Natural killer cell (primary cell): ENCODE data around the gene MFSD6L. TPM values are rescaled to one million over a fixed set of nuclear protein-coding genes. Genes with fewer than 3 reads are reported as not detected.
A peak's percentile ranks its signal among the peaks of the same experiment; 100 is the strongest.

Experiments used
- ATAC-seq, 3 donors: fragments of 150-1000 bp in 2 of 3; fragments of 200-7000 bp in 1 of 3; cut with Tn5 transposase; 1 replicate in 1 of 3; 2 replicates in 2 of 3; pipeline ENCODE4 v1.10.0; 2021; ENCODE audit warnings: mild to moderate bottlenecking in 2 of 3, moderate library complexity in 2 of 3
- DNase-seq, 2 donors: peaks; one replicate each; pipeline versions ENCODE4 v3.0.0 to v3.0.0-alpha.2; 2013 to 2021; ENCODE audit warnings: mixed read lengths in 1 of 2
- H3K27ac ChIP-seq: one replicate; pipeline ENCODE4 v1.5.1; 2013; ENCODE audit warnings: mild to moderate bottlenecking, low read length
- H3K27me3 ChIP-seq: one replicate; pipeline ENCODE4 v1.6.1; 2013; ENCODE audit warnings: low read length; ENCODE audit not compliant: control insufficient read depth, insufficient read depth
- H3K36me3 ChIP-seq: one replicate; pipeline ENCODE4 v1.6.1; 2013; ENCODE audit warnings: low read length; ENCODE audit not compliant: control insufficient read depth, insufficient read depth
- H3K4me1 ChIP-seq: one replicate; pipeline ENCODE4 v1.6.1; 2013; ENCODE audit warnings: low read length; ENCODE audit not compliant: control insufficient read depth, insufficient read depth
- H3K4me3 ChIP-seq: one replicate; pipeline ENCODE4 v1.5.1; 2013; ENCODE audit warnings: low read length
- H3K9me3 ChIP-seq: one replicate; pipeline ENCODE4 v1.6.1; 2013; ENCODE audit warnings: low read length; ENCODE audit not compliant: control insufficient read depth, insufficient read depth
- H3K27ac Mint-ChIP-seq, 2 donors: one replicate each; pipeline ENCODE4 v1.8.0; 2022; ENCODE audit warnings: mild to moderate bottlenecking in 2 of 2, mixed read lengths in 2 of 2, moderate library complexity in 1 of 2
- H3K27me3 Mint-ChIP-seq, 2 donors: one replicate each; pipeline ENCODE4 v1.8.0; 2022; ENCODE audit warnings: low read depth in 2 of 2, mixed read lengths in 2 of 2
- H3K36me3 Mint-ChIP-seq: one replicate; pipeline ENCODE4 v1.8.0; 2022; ENCODE audit warnings: mixed read lengths
- H3K4me1 Mint-ChIP-seq, 2 donors: one replicate each; pipeline ENCODE4 v1.8.0; 2022; ENCODE audit warnings: mixed read lengths in 2 of 2
- H3K4me3 Mint-ChIP-seq: one replicate; pipeline ENCODE4 v1.8.0; 2022; ENCODE audit warnings: mild to moderate bottlenecking, moderate library complexity, mixed read lengths
- H3K9me3 Mint-ChIP-seq, 2 donors: one replicate each; pipeline ENCODE4 v1.8.0; 2022; ENCODE audit warnings: mixed read lengths in 2 of 2
- WGBS: methylation state at CpG from one replicate; pipeline ENCODE4 v1.1.7; 2013; ENCODE audit warnings: missing lambda C conversion rate; ENCODE audit not compliant: insufficient coverage; 5-methylcytosine and 5-hydroxymethylcytosine counted together
- intact Hi-C: fragments of 100-400 bp; cut with micrococcal nuclease; formaldehyde crosslinking; loops from one replicate; pipeline ENCODE4 v1.14.2; 2022
- total RNA-seq, 4 donors: library from RNA; stranded (reverse); fragments of 120-200 nt in 1 of 4; gene quantifications; one replicate each; pipeline versions ENCODE4 v1.2.3 to v1.2.4, GENCODE V29; 2013 to 2022
- TF ChIP-seq, protein P1 (sequence below): fragments of 200-600 bp; IDR thresholded peaks from one replicate; pipeline ENCODE4 v1.8.0; 2022; ENCODE audit warnings: antibody characterized with exemption

Gene MFSD6L
- total RNA-seq, 3 donors from 2014 or later (not counting 1 experiment from before 2014, with no cell fraction given), result 0.12 to 0.90 TPM; not detected in 1

GRCh38 chr17:8785547-8786413 lies 13.4 kb downstream of the MFSD6L start:
- intact Hi-C loops, result loop anchor here (2.0 to 10.0 kb wide), 3 partner anchors 219 to 691 kb away; no protein-coding TSS in a partner anchor
- Histone ChIP-seq H3K9me3 (no peaks in the 10 kb centered on the region), H3K27me3 (no peaks in the 10 kb centered on the region), H3K4me1 (peaks cover 5% of the 10 kb centered on the region), H3K27ac (no peak overlapping the region), H3K36me3 (no peaks in the 10 kb centered on the region), H3K4me3 (no peak overlapping the region)
- no peak overlapping the region for H3K27ac Mint-ChIP-seq
- no peak overlapping the region for H3K4me3 Mint-ChIP-seq
- WGBS, result 35% methylated on average over 19 of the region's 19 CpGs
- peaks cover 10 to 15% of the 10 kb centered on the region in 2 donors for H3K4me1 Mint-ChIP-seq
- no peaks in the 10 kb centered on the region for H3K36me3 Mint-ChIP-seq
- no peaks in the 10 kb centered on the region for H3K9me3 Mint-ChIP-seq
- H3K27me3 Mint-ChIP-seq, result peaks cover 11 to 15% of the 10 kb centered on the region in 2 donors
- TF ChIP-seq, protein P1, sequence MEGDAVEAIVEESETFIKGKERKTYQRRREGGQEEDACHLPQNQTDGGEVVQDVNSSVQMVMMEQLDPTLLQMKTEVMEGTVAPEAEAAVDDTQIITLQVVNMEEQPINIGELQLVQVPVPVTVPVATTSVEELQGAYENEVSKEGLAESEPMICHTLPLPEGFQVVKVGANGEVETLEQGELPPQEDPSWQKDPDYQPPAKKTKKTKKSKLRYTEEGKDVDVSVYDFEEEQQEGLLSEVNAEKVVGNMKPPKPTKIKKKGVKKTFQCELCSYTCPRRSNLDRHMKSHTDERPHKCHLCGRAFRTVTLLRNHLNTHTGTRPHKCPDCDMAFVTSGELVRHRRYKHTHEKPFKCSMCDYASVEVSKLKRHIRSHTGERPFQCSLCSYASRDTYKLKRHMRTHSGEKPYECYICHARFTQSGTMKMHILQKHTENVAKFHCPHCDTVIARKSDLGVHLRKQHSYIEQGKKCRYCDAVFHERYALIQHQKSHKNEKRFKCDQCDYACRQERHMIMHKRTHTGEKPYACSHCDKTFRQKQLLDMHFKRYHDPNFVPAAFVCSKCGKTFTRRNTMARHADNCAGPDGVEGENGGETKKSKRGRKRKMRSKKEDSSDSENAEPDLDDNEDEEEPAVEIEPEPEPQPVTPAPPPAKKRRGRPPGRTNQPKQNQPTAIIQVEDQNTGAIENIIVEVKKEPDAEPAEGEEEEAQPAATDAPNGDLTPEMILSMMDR, result peak; percentile 89
- peak in 2 of 3 donors; percentile 68 to 69 for ATAC-seq
- peak; percentile 60 to 73 for DNase-seq

DNA sequence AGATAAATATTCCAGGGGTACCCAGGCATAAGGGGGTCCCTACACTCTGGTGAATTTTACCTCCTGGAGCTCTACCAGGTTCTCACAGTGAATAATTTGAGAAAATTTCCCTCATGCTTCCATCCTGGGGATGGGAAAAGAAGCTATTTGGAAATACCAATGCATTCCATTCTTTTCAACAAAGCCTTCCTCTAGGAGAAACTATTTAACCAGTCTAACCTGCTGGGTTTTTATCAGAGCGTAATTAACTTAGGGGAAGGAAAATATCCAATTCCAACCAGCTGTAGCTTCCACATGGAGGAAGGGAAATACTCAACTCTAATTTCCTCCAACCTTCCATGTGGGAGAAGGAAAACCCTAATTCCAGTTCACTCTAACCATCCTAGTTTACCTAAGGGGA lies 17.0 kb downstream of the MFSD6L start:
- Mint-ChIP-seq H3K36me3 (no peaks in the 10 kb centered on the region), H3K4me3 (no peak overlapping the region), H3K4me1 (peaks cover 10 to 15% of the 10 kb centered on the region in 2 donors), H3K27me3 (peaks cover 9 to 15% of the 10 kb centered on the region in 2 donors), H3K27ac (no peak overlapping the region), H3K9me3 (no peaks in the 10 kb centered on the region)
- Histone ChIP-seq H3K36me3 (no peaks in the 10 kb centered on the region), H3K27me3 (peaks cover 6% of the 10 kb centered on the region), H3K9me3 (no peaks in the 10 kb centered on the region), H3K4me1 (peaks cover 5% of the 10 kb centered on the region), H3K27ac (no peak overlapping the region), H3K4me3 (no peak overlapping the region)
- TF ChIP-seq, protein P1, result no peak
- WGBS, result no CpG with 5 or more reads among the region's 1 CpG
- DNase-seq (no peak), ATAC-seq (no peak)
- intact Hi-C loops, result loop anchor here (10.0 kb wide), 2 partner anchors 223 to 687 kb away; no protein-coding TSS in a partner anchor

DNA sequence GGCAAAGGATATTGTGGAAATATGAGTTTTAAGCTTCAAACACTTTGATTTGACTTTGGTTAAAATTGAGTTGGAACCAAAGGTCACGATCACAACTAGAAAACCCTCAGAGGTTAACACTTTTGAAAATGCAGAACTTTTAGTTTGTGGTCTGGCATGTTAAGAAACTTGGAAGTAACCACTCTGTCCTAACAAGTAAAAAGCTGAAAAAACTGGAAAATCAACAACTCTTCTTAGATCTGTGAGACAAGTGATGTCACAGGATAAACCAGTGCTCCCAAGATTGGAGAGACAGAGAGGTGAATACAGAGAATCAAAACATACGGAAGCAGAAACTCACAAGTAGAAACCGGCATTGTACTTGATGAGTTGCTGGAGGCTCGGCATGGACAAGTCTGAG lies 17.4 kb downstream of the MFSD6L start:
- DNase-seq (no peak), ATAC-seq (no peak)
- H3K27me3 ChIP-seq, result peaks cover 10% of the 10 kb centered on the region
- no peak overlapping the region for H3K4me3 ChIP-seq
- H3K9me3 ChIP-seq, result no peaks in the 10 kb centered on the region
- TF ChIP-seq, protein P1, result no peak
- intact Hi-C loops, result loop anchor here (10.0 kb wide), 2 partner anchors 223 to 687 kb away; no protein-coding TSS in a partner anchor
- Mint-ChIP-seq H3K27ac (no peak overlapping the region), H3K27me3 (peaks cover 13 to 19% of the 10 kb centered on the region in 2 donors), H3K4me1 (peaks cover 10 to 15% of the 10 kb centered on the region in 2 donors), H3K36me3 (no peaks in the 10 kb centered on the region), H3K9me3 (no peaks in the 10 kb centered on the region), H3K4me3 (no peak overlapping the region)
- H3K36me3 ChIP-seq, result no peaks in the 10 kb centered on the region
- 77% methylated on average over 4 of the region's 4 CpGs for WGBS
- no peak overlapping the region for H3K27ac ChIP-seq
- H3K4me1 ChIP-seq, result peaks cover 5% of the 10 kb centered on the region
